ENCODE data around the gene MMAB. TPM values are rescaled to one million over a fixed set of nuclear protein-coding genes. Genes with fewer than 3 reads are reported as not detected.

The MMAB gene
- total RNA-seq, 1 experiment from 2014 or later = 34.9 TPM

GRCh38 chr12:109539508-109539907 is 33.8 kb downstream of the MMAB start:
- DNase-seq (ENCODE audit: low read depth, low spot score) (no peak), ATAC-seq (no peak)
- Histone ChIP-seq H3K9me3 (ENCODE audit: control insufficient read depth in 1 of 2, insufficient read depth in 1 of 2, low read depth in 1 of 2, low read length in 2 of 2) (no peaks in the 10 kb centered on the region), H3K4me1 (ENCODE audit: control insufficient read depth in 1 of 2, insufficient read depth in 2 of 2, low read length in 2 of 2) (peaks cover 0 to 16% of the 10 kb centered on the region in 2 experiments; a peak in 2 of 4 replicates), H3K9me2 (ENCODE audit: insufficient read depth) (no peaks in the 10 kb centered on the region), H3K9ac (ENCODE audit: low read length) (no peak overlapping the region), H3K4me2 (ENCODE audit: low read length) (no peak overlapping the region), H3K27ac (ENCODE audit: low read depth, low read length) (no peak overlapping the region), H3K27me3 (ENCODE audit: insufficient read depth, low read length) (no peaks in the 10 kb centered on the region), H2AFZ (ENCODE audit: low read depth, low read length, poor library complexity, severe bottlenecking) (no peak overlapping the region), H3K36me3 (ENCODE audit: control insufficient read depth in 1 of 2, insufficient read depth in 2 of 2, low read length in 2 of 2) (no peaks in the 10 kb centered on the region; a peak in 1 of 4 replicates), H3K79me2 (ENCODE audit: insufficient read depth, low read length) (no peaks in the 10 kb centered on the region), H3K4me3 (replicated peaks in 1 of 2; ENCODE audit: low read depth in 1 of 2, low read length in 2 of 2) (no peak overlapping the region), H4K20me1 (ENCODE audit: insufficient read depth) (no peaks in the 10 kb centered on the region)
- ChIA-PET POLR2A (no interaction called here), RAD21 (ENCODE audit: low non-redundant PET in 1 of 2, low total read pairs in 2 of 2, uncharacterized antibody in 2 of 2, unreplicated experiment in 2 of 2) (no interaction called here), CTCF (no interaction called here)
- TF ChIP-seq ZNF274 (IDR thresholded peaks at IDR 0.05; ENCODE audit: low read depth, low read length) = no peak
- no peak for TF ChIP-seq POLR2A (IDR thresholded peaks at IDR 0.05; ENCODE audit: borderline replicate concordance, extremely low read depth, insufficient read depth, insufficient read length)
- no peak for TF ChIP-seq REST (IDR thresholded peaks at IDR 0.05; ENCODE audit: low read depth)
- no peak for TF ChIP-seq ZFX (IDR thresholded peaks at IDR 0.05)
- TF ChIP-seq ELF1 (IDR thresholded peaks at IDR 0.05; ENCODE audit: borderline replicate concordance, low read depth) = no peak
- TF ChIP-seq JUND (IDR thresholded peaks at IDR 0.05) = no peak
- TF ChIP-seq EGR1 (IDR thresholded peaks at IDR 0.05; ENCODE audit: low read depth) = no peak
- TF ChIP-seq ATF3 (IDR thresholded peaks at IDR 0.05) = no peak
- TF ChIP-seq ZBTB33 (IDR thresholded peaks at IDR 0.05; ENCODE audit: extremely low read depth, insufficient replicate concordance, low read length) = no peak
- TF ChIP-seq YY1 (IDR thresholded peaks at IDR 0.05; ENCODE audit: extremely low read depth, insufficient replicate concordance, low read depth, low read length) = no peak
- no peak for TF ChIP-seq CBX3 (IDR thresholded peaks at IDR 0.05; ENCODE audit: low read depth)
- TF ChIP-seq RAD21 (IDR thresholded peaks at IDR 0.05; ENCODE audit: low read depth) = no peak
- TF ChIP-seq TCF7L2 (IDR thresholded peaks at IDR 0.05; ENCODE audit: borderline replicate concordance, extremely low read depth, insufficient read depth, insufficient read length) = no peak
- no peak for TF ChIP-seq FOSL1 (IDR thresholded peaks at IDR 0.05; ENCODE audit: low read depth)
- intact Hi-C loops (cut with micrococcal nuclease) = no loop called here
- BruUV-seq (replicated peaks) = no TSS peak
